Neural crest cell (in vitro differentiated cells): Measurements from ENCODE around the gene ANTKMT. TPM values are rescaled to one million over a fixed set of nuclear protein-coding genes. Genes with fewer than 3 reads are reported as not detected.

Source experiments
- DNase-seq: peaks from one replicate; pipeline ENCODE4 v3.0.0; 2021; ENCODE audit warnings: low read depth, mixed read lengths, low spot score
- H3K27ac Mint-ChIP-seq: one replicate; pipeline ENCODE4 v1.8.0; 2021; ENCODE audit warnings: mild to moderate bottlenecking, mixed read lengths; ENCODE audit not compliant: unreplicated experiment
- H3K27me3 Mint-ChIP-seq: 2 replicates; pipeline ENCODE4 v1.8.0; 2021; ENCODE audit warnings: low read depth, mild to moderate bottlenecking, mixed read lengths
- H3K36me3 Mint-ChIP-seq: 2 replicates; pipeline ENCODE4 v1.8.0; 2021; ENCODE audit warnings: low read depth, mild to moderate bottlenecking, mixed read lengths
- H3K4me1 Mint-ChIP-seq: 2 replicates; pipeline ENCODE4 v1.8.0; 2021; ENCODE audit warnings: mixed read lengths
- H3K4me3 Mint-ChIP-seq: one replicate; pipeline ENCODE4 v1.8.0; 2021; ENCODE audit warnings: mild to moderate bottlenecking, mixed read lengths
- H3K9me3 Mint-ChIP-seq: 2 replicates; pipeline ENCODE4 v1.8.0; 2021; ENCODE audit warnings: mixed read lengths
- CTCF ChIP-seq: fragments of 200-600 bp; sonication (generic); conservative IDR thresholded peaks from 2 replicates; pipeline ENCODE4 v1.5.0; 2021; ENCODE audit warnings: antibody characterized with exemption, mild to moderate bottlenecking
- total RNA-seq: library from RNA; stranded (reverse); gene quantifications from 2 replicates; pipeline ENCODE4 v1.2.1, GENCODE V29; 2021

ANTKMT gene
- total RNA-seq, 1 donor from 2014 or later, result 51.1 TPM

GRCh38 chr16:684071-684794, 36.7 kb upstream of the ANTKMT start, which contains the start of gene JMJD8:
Gene JMJD8, minus strand, starts transcription at chr16:684334. Its CDS starts 15 bp downstream, at chr16:684319.
- peaks cover 15% of the 10 kb centered on the region for H3K4me1 Mint-ChIP-seq
- H3K36me3 Mint-ChIP-seq, result peaks cover 5% of the 10 kb centered on the region
- TF ChIP-seq CTCF, result no peak
- H3K27ac Mint-ChIP-seq, result peak within 1 kb of the TSS; percentile 12
- H3K9me3 Mint-ChIP-seq, result no peaks in the 10 kb centered on the region
- H3K4me3 Mint-ChIP-seq, result peak within 1 kb of the TSS; percentile 90
- H3K27me3 Mint-ChIP-seq, result peaks cover 8% of the 10 kb centered on the region
- DNase-seq, result peak; percentile 91

GRCh38 chr16:684961-685696, 35.8 kb upstream of the ANTKMT start:
- TF ChIP-seq CTCF, result no peak
- Mint-ChIP-seq H3K9me3 (no peaks in the 10 kb centered on the region), H3K4me3 (no peak overlapping the region), H3K36me3 (peaks cover 5% of the 10 kb centered on the region), H3K27ac (no peak overlapping the region), H3K4me1 (peaks cover 23% of the 10 kb centered on the region), H3K27me3 (peaks cover 12% of the 10 kb centered on the region)
- DNase-seq, result no peak

GRCh38 chr16:685967-686366, 35.0 kb upstream of the ANTKMT start:
- Mint-ChIP-seq H3K36me3 (peaks cover 5% of the 10 kb centered on the region), H3K4me3 (peak overlapping the region; percentile 78), H3K27me3 (peaks cover 18% of the 10 kb centered on the region), H3K4me1 (peaks cover 27% of the 10 kb centered on the region), H3K9me3 (no peaks in the 10 kb centered on the region), H3K27ac (no peak overlapping the region)
- TF ChIP-seq CTCF, result peak; percentile 50
- peak; percentile 50 for DNase-seq

GRCh38 chr16:686459-687260, 34.3 kb upstream of the ANTKMT start:
- no peak for TF ChIP-seq CTCF
- peak overlapping the region; percentile 78 for H3K4me3 Mint-ChIP-seq
- no peak overlapping the region for H3K27ac Mint-ChIP-seq

GRCh38 chr16:687499-687898, 33.4 kb upstream of the ANTKMT start:
- peaks cover 4% of the 10 kb centered on the region for H3K36me3 Mint-ChIP-seq
- no peak for DNase-seq
- no peak for TF ChIP-seq CTCF
- H3K4me1 Mint-ChIP-seq, result peaks cover 20% of the 10 kb centered on the region
- no peak overlapping the region for H3K27ac Mint-ChIP-seq
- peak overlapping the region; percentile 76 for H3K4me3 Mint-ChIP-seq
- no peaks in the 10 kb centered on the region for H3K9me3 Mint-ChIP-seq
- H3K27me3 Mint-ChIP-seq, result peaks cover 29% of the 10 kb centered on the region

More at GRCh38 chr16:686459-687260, 34.3 kb upstream of the ANTKMT start:
- Mint-ChIP-seq H3K27me3 (peaks cover 22% of the 10 kb centered on the region), H3K9me3 (no peaks in the 10 kb centered on the region), H3K36me3 (peaks cover 5% of the 10 kb centered on the region), H3K4me1 (peaks cover 23% of the 10 kb centered on the region)
- no peak for DNase-seq
